ENCODE results near the gene MAP7. TPM values are rescaled to one million over a fixed set of nuclear protein-coding genes. Genes with fewer than 3 reads are reported as not detected.
A peak's percentile ranks its signal among the peaks of the same experiment; 100 is the strongest.

The MAP7 gene
- total and polyA plus RNA-seq, 5 experiments from 2014 or later, result 0.15 to 0.16 TPM; not detected in 3

GRCh38 chr6:136582711-136583471 is 32.7 kb upstream of the MAP7 start:
- H3K27me3 Mint-ChIP-seq, result no peaks in the 10 kb centered on the region
- peak in 1 of 10 donors; percentile 11 for DNase-seq
- no peak overlapping the region for H3K27ac Mint-ChIP-seq
- H3K4me3 Mint-ChIP-seq, result no peak overlapping the region
- no peaks in the 10 kb centered on the region for H3K9me3 Mint-ChIP-seq
- no peak for ATAC-seq
- H3K4me1 Mint-ChIP-seq, result no peaks in the 10 kb centered on the region
- POLR2A ChIA-PET, result no interaction called here
- peaks cover 12 to 53% (median 28%) of the 10 kb centered on the region in 3 donors for H3K36me3 Mint-ChIP-seq

DNA sequence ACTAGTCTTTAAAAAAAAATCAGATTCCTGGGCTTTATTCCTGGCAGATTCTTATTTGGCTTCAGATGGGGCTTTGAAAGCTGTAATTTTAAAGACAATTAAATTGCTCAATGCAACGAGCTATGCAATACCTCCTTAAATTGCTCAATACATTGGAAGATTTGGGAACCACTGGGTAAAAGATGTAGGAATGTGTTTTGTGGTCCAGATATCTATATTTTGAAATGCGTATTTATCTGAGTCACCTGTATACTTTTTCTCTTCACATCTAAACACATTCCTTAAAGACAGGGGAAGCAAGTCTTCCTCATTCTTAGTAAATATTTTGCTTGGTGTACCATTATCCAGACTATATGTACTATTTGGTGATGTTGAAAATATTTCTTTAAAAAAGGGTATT is 29.6 kb upstream of the MAP7 start:
- ATAC-seq (no peak), DNase-seq (no peak)
- no peaks in the 10 kb centered on the region for H3K4me1 Mint-ChIP-seq
- POLR2A ChIA-PET, result no interaction called here
- H3K36me3 Mint-ChIP-seq, result peaks cover 20 to 77% (median 48%) of the 10 kb centered on the region in 3 donors
- H3K4me3 Mint-ChIP-seq, result no peak overlapping the region
- H3K27ac Mint-ChIP-seq, result no peak overlapping the region
- no peaks in the 10 kb centered on the region for H3K27me3 Mint-ChIP-seq
- no peaks in the 10 kb centered on the region for H3K9me3 Mint-ChIP-seq

DNA sequence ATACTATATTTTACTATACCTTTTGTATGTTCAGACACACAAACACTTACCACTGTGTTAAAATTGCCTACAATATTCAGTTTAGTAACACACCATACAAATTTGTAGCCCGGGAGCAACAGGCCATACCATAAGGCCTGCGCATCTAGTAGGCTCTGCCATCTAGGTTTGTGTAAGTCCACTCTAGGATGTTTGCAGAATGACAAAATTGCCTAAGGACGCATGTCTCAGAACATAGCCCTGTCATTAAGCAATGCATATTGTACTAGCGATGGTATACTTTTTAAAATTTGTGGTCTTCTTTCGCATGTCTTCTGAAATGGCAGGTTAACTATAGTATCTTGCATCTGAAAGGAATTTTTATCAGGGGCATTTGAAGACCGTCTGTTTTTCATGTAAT is 26.6 kb upstream of the MAP7 start:
- DNase-seq (no peak), ATAC-seq (no peak)
- H3K27ac Mint-ChIP-seq, result no peak overlapping the region
- H3K4me1 Mint-ChIP-seq, result no peaks in the 10 kb centered on the region
- POLR2A ChIA-PET, result no interaction called here
- H3K9me3 Mint-ChIP-seq, result peaks cover 0 to 8% (median under 1%) of the 10 kb centered on the region in 9 donors
- H3K27me3 Mint-ChIP-seq, result no peaks in the 10 kb centered on the region
- no peak overlapping the region for H3K4me3 Mint-ChIP-seq
- H3K36me3 Mint-ChIP-seq, result peaks cover 33 to 77% (median 58%) of the 10 kb centered on the region in 3 donors

DNA sequence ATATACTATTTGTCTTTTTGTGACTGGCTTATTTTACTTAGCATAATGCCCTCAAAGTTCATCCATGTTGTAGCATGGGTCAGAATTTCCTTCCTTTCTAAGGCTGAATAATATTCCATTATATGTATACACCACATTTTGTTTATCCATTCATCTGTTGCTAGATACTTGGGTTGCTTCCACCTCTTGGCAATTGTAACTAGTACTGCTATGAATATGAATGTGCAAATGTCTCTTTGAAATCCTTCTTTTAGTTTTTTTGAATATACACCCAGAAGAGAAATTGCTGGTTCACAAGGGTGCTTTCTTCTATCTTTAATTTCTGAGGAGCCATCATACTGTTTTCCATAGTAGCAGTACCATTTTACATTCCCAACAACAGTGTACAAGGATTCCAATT is 21.3 kb upstream of the MAP7 start:
- H3K9me3 Mint-ChIP-seq, result peaks cover 0 to 21% (median 10%) of the 10 kb centered on the region in 9 donors
- H3K36me3 Mint-ChIP-seq, result peaks cover 38 to 58% (median 56%) of the 10 kb centered on the region in 3 donors
- no peak for DNase-seq
- no peak overlapping the region for H3K27ac Mint-ChIP-seq
- no peaks in the 10 kb centered on the region for H3K27me3 Mint-ChIP-seq
- peaks cover 0 to 4% (median 1%) of the 10 kb centered on the region in 4 donors for H3K4me1 Mint-ChIP-seq
- POLR2A ChIA-PET, result no interaction called here
- no peak overlapping the region for H3K4me3 Mint-ChIP-seq
- no peak for ATAC-seq

DNA sequence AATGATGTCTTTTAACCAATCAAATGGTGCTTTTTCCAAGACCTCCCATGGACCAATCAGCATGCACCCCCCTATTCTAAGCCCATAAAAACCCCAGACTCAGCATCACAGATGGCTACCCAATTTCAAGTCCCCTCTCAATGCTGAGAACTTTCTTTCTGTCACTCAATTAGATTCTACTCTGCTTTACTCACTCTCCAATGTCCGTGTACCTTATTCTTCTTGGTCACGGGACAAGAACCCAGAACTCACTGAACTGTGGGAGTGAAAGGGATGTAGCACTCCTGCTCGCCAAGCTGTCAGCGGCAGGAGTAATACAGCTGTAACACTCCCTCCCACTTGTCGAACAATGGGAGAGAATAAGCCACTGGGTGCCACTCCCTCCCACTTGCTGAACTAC is 20.8 kb upstream of the MAP7 start:
- peaks cover 0 to 21% (median 10%) of the 10 kb centered on the region in 9 donors for H3K9me3 Mint-ChIP-seq
- POLR2A ChIA-PET, result no interaction called here
- no peak for DNase-seq
- no peaks in the 10 kb centered on the region for H3K27me3 Mint-ChIP-seq
- H3K4me1 Mint-ChIP-seq, result peaks cover 0 to 8% (median 1%) of the 10 kb centered on the region in 4 donors
- peaks cover 38 to 55% (median 54%) of the 10 kb centered on the region in 3 donors for H3K36me3 Mint-ChIP-seq
- H3K27ac Mint-ChIP-seq, result no peak overlapping the region
- ATAC-seq, result no peak
- no peak overlapping the region for H3K4me3 Mint-ChIP-seq

GRCh38 chr6:136568129-136568528 is 17.9 kb upstream of the MAP7 start:
- peaks cover 31 to 52% (median 42%) of the 10 kb centered on the region in 3 donors for H3K36me3 Mint-ChIP-seq
- H3K4me1 Mint-ChIP-seq, result peaks cover 0 to 23% (median 3%) of the 10 kb centered on the region in 4 donors
- DNase-seq, result no peak
- POLR2A ChIA-PET, result no interaction called here
- no peaks in the 10 kb centered on the region for H3K27me3 Mint-ChIP-seq
- no peak for ATAC-seq
- H3K27ac Mint-ChIP-seq, result no peak overlapping the region
- peaks cover 0 to 17% (median 9%) of the 10 kb centered on the region in 9 donors for H3K9me3 Mint-ChIP-seq
- no peak overlapping the region for H3K4me3 Mint-ChIP-seq

GRCh38 chr6:136567688-136568087 is 17.5 kb upstream of the MAP7 start:
- no peaks in the 10 kb centered on the region for H3K27me3 Mint-ChIP-seq
- ATAC-seq (no peak), DNase-seq (no peak)
- POLR2A ChIA-PET, result no interaction called here
- H3K4me1 Mint-ChIP-seq, result peaks cover 0 to 25% (median 3%) of the 10 kb centered on the region in 4 donors
- no peak overlapping the region for H3K27ac Mint-ChIP-seq
- peaks cover 0 to 15% (median 9%) of the 10 kb centered on the region in 9 donors for H3K9me3 Mint-ChIP-seq
- H3K4me3 Mint-ChIP-seq, result no peak overlapping the region
- peaks cover 27 to 50% (median 42%) of the 10 kb centered on the region in 3 donors for H3K36me3 Mint-ChIP-seq

- H3K9me3 Mint-ChIP-seq, result peaks cover 0 to 13% (median 8%) of the 10 kb centered on the region in 9 donors
- H3K4me3 Mint-ChIP-seq, result no peak overlapping the region
- no peak overlapping the region for H3K27ac Mint-ChIP-seq
- peaks cover 24 to 52% (median 39%) of the 10 kb centered on the region in 3 donors for H3K36me3 Mint-ChIP-seq
- DNase-seq (no peak), ATAC-seq (no peak)
- no peaks in the 10 kb centered on the region for H3K27me3 Mint-ChIP-seq
- POLR2A ChIA-PET, result no interaction called here
- peaks cover 0 to 25% (median 3%) of the 10 kb centered on the region in 4 donors for H3K4me1 Mint-ChIP-seq
Observed at GRCh38 chr6:136566851-136567250, 16.6 kb upstream of the MAP7 start.

- Mint-ChIP-seq H3K27ac (no peak overlapping the region), H3K36me3 (peaks cover 16 to 52% (median 35%) of the 10 kb centered on the region in 3 donors), H3K4me3 (no peak overlapping the region), H3K9me3 (peaks cover 0 to 6% (median 4%) of the 10 kb centered on the region in 9 donors), H3K4me1 (peaks cover 0 to 25% (median 2%) of the 10 kb centered on the region in 4 donors), H3K27me3 (no peaks in the 10 kb centered on the region)
- ATAC-seq (no peak), DNase-seq (no peak)
- POLR2A ChIA-PET, result no interaction called here
Observed at GRCh38 chr6:136566007-136566487, 15.8 kb upstream of the MAP7 start.

DNA sequence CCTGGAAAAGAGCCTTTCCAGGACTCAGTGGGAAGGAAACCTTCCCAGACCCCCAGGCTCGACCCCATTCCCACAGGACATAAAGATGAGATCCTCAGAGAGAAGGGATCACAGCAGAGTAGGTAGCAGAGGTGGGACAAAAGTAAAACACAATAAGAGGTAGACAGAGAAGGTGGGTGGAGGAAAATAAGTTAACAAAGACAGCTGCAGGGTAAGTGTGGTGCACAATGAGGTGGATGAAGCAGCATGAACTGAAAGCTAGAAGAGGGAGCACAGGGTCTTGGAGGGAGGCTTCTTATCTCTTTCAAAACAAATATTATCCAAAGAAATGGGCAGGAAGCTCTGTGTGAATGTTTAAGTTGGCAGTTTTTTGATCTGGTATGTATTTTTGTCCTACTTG is 14.0 kb upstream of the MAP7 start:
- Mint-ChIP-seq H3K27me3 (no peaks in the 10 kb centered on the region), H3K36me3 (peaks cover 7 to 54% (median 29%) of the 10 kb centered on the region in 3 donors), H3K4me3 (no peak overlapping the region), H3K4me1 (peaks cover 0 to 25% (median 1%) of the 10 kb centered on the region in 4 donors), H3K27ac (peak overlapping the region in 2 of 10 donors; percentile 13 to 17), H3K9me3 (no peaks in the 10 kb centered on the region)
- POLR2A ChIA-PET, result no interaction called here
- DNase-seq, result no peak
- ATAC-seq, result no peak

GRCh38 chr6:136563386-136564152 is 13.3 kb upstream of the MAP7 start:
- H3K36me3 Mint-ChIP-seq, result peaks cover 7 to 57% (median 28%) of the 10 kb centered on the region in 3 donors
- H3K4me1 Mint-ChIP-seq, result peaks cover 0 to 25% (median 1%) of the 10 kb centered on the region in 4 donors
- H3K4me3 Mint-ChIP-seq, result no peak overlapping the region
- DNase-seq (no peak), ATAC-seq (no peak)
- peak overlapping the region in 2 of 10 donors; percentile 13 to 17 for H3K27ac Mint-ChIP-seq
- H3K27me3 Mint-ChIP-seq, result no peaks in the 10 kb centered on the region
- H3K9me3 Mint-ChIP-seq, result no peaks in the 10 kb centered on the region
- POLR2A ChIA-PET, result no interaction called here

- Mint-ChIP-seq H3K4me3 (no peak overlapping the region), H3K27me3 (no peaks in the 10 kb centered on the region), H3K9me3 (no peaks in the 10 kb centered on the region), H3K36me3 (peaks cover 14 to 59% (median 33%) of the 10 kb centered on the region in 3 donors), H3K27ac (no peak overlapping the region), H3K4me1 (peaks cover 0 to 24% (median 1%) of the 10 kb centered on the region in 4 donors)
- ATAC-seq, result no peak
- POLR2A ChIA-PET, result no interaction called here
- DNase-seq, result no peak
Observed at GRCh38 chr6:136562211-136562610, 12.0 kb upstream of the MAP7 start.
